22Rv1 (cell line): ENCODE results near the gene MESP1.

Experiments
- H3K27ac ChIP-seq: fragments of 450-650 bp; 2 replicates; pipeline ENCODE4 v1.5.1; 2017
- ZFX ChIP-seq: fragments of 450-650 bp; IDR thresholded peaks from 2 replicates; pipeline ENCODE4 v1.6.1; 2017; ENCODE audit warnings: antibody characterized with exemption, borderline replicate concordance
- TF ChIP-seq, protein P1 (sequence below): fragments of 450-650 bp; IDR thresholded peaks from 2 replicates; pipeline ENCODE4 v1.5.1; 2017; ENCODE audit warnings: mild to moderate bottlenecking

MESP1 gene

GRCh38 chr15:89777782-89778380 lies 26.8 kb upstream of the MESP1 start:
- no peak for TF ChIP-seq ZFX
- TF ChIP-seq, protein P1, sequence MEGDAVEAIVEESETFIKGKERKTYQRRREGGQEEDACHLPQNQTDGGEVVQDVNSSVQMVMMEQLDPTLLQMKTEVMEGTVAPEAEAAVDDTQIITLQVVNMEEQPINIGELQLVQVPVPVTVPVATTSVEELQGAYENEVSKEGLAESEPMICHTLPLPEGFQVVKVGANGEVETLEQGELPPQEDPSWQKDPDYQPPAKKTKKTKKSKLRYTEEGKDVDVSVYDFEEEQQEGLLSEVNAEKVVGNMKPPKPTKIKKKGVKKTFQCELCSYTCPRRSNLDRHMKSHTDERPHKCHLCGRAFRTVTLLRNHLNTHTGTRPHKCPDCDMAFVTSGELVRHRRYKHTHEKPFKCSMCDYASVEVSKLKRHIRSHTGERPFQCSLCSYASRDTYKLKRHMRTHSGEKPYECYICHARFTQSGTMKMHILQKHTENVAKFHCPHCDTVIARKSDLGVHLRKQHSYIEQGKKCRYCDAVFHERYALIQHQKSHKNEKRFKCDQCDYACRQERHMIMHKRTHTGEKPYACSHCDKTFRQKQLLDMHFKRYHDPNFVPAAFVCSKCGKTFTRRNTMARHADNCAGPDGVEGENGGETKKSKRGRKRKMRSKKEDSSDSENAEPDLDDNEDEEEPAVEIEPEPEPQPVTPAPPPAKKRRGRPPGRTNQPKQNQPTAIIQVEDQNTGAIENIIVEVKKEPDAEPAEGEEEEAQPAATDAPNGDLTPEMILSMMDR, result no peak
- no peak overlapping the region for H3K27ac ChIP-seq

DNA sequence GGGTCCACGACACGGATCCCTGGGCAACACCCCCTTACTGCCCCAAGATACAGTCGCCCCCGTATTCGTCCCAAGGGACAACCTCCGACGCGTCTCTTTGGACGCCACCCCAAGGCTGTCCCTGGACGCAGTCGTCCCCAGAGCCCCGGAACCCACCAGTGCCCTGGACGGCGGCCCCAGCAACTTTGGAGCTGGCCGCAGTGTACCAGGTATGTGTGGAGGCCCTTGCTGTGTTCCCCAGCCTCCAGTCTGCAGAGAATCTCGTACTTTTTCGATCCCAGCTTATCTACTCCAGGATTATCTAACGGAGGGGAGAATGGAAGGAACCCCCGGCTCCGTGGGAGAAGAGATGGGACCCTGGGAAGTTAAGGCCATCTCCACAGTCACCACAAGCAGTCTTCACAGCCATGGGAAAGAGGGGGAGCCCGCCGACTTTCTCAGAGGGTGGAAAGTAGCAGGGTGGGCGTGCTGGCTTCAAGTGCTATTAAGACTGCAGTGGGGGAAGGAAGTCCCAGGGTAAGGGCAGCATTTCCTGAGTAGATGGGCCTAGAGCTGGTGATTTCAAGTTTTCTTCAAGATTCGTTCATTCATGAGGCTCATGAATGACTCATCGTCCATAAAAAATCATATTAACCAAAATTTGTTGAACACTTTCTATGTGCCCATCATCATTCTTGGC lies 26.2 kb upstream of the MESP1 start:
- TF ChIP-seq, protein P1, result no peak
- no peak for TF ChIP-seq ZFX
- H3K27ac ChIP-seq, result no peak overlapping the region

DNA sequence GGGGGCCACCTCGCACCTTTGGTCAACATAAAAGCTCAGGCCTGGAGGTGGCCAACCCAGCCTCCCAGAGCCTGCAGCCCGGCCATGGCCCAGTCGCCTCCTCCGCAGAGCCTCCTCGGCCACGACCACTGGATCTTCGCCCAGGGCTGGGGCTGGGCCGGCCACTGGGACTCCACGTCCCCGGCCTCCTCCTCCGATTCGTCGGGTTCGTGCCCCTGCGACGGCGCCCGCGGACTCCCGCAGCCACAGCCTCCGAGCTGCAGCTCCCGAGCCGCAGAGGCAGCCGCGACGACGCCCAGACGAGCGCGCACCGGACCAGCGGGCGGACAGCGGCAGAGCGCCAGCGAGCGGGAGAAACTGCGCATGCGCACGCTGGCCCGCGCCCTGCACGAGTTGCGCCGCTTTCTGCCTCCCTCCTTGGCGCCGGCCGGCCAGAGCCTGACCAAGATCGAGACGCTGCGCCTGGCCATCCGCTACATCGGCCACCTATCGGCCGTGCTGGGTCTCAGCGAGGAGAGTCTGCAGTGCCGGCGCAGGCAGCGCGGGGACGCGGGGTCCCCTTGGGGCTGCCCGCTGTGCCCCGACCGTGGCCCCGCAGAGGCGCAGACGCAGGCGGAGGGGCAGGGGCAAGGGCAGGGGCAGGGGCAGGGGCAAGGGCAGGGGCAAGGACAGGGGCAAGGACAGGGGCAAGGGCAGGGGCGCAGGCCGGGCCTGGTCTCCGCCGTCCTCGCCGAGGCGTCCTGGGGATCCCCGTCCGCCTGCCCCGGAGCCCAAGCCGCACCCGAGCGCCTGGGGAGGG lies 25.4 kb upstream of the MESP1 start, which contains the start of gene MESP2:
MESP2 (plus strand) TSS at position 59 of the 799 bp plus-strand sequence; CDS start at position 85, 26 bp downstream.
- peak within 1 kb of the TSS; percentile 42 for H3K27ac ChIP-seq
- TF ChIP-seq, protein P1, result peak; percentile 48
- no peak for TF ChIP-seq ZFX

- H3K27ac ChIP-seq, result peak overlapping the region; percentile 42
- no peak for TF ChIP-seq ZFX
- TF ChIP-seq, protein P1, result no peak
Measured at GRCh38 chr15:89775815-89776214, 24.8 kb upstream of the MESP1 start.

GRCh38 chr15:89774492-89774891 lies 23.4 kb upstream of the MESP1 start:
- TF ChIP-seq, protein P1, result no peak
- no peak for TF ChIP-seq ZFX
- H3K27ac ChIP-seq, result no peak overlapping the region

- TF ChIP-seq, protein P1, result peak; percentile 34
- TF ChIP-seq ZFX, result no peak
- no peak overlapping the region for H3K27ac ChIP-seq
Measured at GRCh38 chr15:89772932-89773583, 22.0 kb upstream of the MESP1 start.
